ENCODE data around the gene CLMN.

DNA sequence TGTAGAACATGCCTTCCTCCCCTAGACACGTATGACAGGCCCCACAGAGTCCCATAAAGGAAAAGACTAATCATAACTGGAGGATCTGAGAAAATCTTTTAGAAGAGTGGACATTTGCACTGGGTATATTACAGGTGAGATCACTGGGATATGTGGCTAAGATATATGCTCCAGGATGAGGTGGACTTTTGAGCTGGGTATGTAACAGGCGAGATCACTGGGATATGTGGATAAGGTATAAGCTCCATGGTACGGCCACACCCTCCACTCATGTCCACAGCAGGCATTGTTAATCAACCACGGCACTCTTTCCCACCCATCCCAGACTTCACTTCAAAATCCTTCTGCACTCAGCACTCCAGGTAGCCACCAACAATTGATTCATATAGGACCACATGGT lies 34.1 kb downstream of the CLMN start:
- TF ChIP-seq, protein P1, sequence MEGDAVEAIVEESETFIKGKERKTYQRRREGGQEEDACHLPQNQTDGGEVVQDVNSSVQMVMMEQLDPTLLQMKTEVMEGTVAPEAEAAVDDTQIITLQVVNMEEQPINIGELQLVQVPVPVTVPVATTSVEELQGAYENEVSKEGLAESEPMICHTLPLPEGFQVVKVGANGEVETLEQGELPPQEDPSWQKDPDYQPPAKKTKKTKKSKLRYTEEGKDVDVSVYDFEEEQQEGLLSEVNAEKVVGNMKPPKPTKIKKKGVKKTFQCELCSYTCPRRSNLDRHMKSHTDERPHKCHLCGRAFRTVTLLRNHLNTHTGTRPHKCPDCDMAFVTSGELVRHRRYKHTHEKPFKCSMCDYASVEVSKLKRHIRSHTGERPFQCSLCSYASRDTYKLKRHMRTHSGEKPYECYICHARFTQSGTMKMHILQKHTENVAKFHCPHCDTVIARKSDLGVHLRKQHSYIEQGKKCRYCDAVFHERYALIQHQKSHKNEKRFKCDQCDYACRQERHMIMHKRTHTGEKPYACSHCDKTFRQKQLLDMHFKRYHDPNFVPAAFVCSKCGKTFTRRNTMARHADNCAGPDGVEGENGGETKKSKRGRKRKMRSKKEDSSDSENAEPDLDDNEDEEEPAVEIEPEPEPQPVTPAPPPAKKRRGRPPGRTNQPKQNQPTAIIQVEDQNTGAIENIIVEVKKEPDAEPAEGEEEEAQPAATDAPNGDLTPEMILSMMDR (IDR thresholded peaks at IDR 0.05): no peak
- TF ChIP-seq POLR2AphosphoS5 (IDR thresholded peaks at IDR 0.05): no peak

All from prostate gland (tissue), 2 donors.